ENCODE data around the gene BGN. TPM values are rescaled to one million over a fixed set of nuclear protein-coding genes. Genes with fewer than 3 reads are reported as not detected.

Gene BGN
- total and polyA plus RNA-seq, 2 donors = 3.4 to 21.6 TPM

GRCh38 chrX:153449368-153450113, 45.2 kb upstream of the BGN start:
- WGBS = 97% methylated on average over 15 of the region's 15 CpGs
- Histone ChIP-seq H3K36me3 (ENCODE audit: control insufficient read depth in 2 of 2, insufficient read depth in 2 of 2, low read length in 1 of 2) (peaks cover 0 to 14% of the 10 kb centered on the region in 2 donors), H3K27me3 (ENCODE audit: control insufficient read depth in 2 of 2, insufficient read depth in 1 of 2, low read length in 1 of 2) (no peaks in the 10 kb centered on the region), H3K4me3 (ENCODE audit: low read length in 2 of 2) (no peak overlapping the region), H3K4me1 (ENCODE audit: control insufficient read depth in 2 of 2, insufficient read depth in 2 of 2, low read length in 2 of 2) (no peaks in the 10 kb centered on the region), H3K9me3 (ENCODE audit: control insufficient read depth in 2 of 2, insufficient read depth in 1 of 2, low read length in 1 of 2) (peaks cover 0 to 4% of the 10 kb centered on the region in 2 donors), H3K27ac (ENCODE audit: low read depth in 1 of 2, low read length in 1 of 2) (no peak overlapping the region)
- DNase-seq (ENCODE audit: low read depth in 6 of 9, low spot score in 9 of 9) = no peak

- Histone ChIP-seq H3K9me3 (ENCODE audit: control insufficient read depth in 2 of 2, insufficient read depth in 1 of 2, low read length in 1 of 2) (peaks cover 0 to under 1% of the 10 kb centered on the region in 2 donors), H3K27me3 (ENCODE audit: control insufficient read depth in 2 of 2, insufficient read depth in 1 of 2, low read length in 1 of 2) (no peaks in the 10 kb centered on the region), H3K4me1 (ENCODE audit: control insufficient read depth in 2 of 2, insufficient read depth in 2 of 2, low read length in 2 of 2) (no peaks in the 10 kb centered on the region), H3K27ac (ENCODE audit: low read depth in 1 of 2, low read length in 1 of 2) (no peak overlapping the region), H3K36me3 (ENCODE audit: control insufficient read depth in 2 of 2, insufficient read depth in 2 of 2, low read length in 1 of 2) (peaks cover 3 to 19% of the 10 kb centered on the region in 2 donors), H3K4me3 (ENCODE audit: low read length in 2 of 2) (no peak overlapping the region)
- 99% methylated on average over 26 of the region's 26 CpGs for WGBS
- no peak for DNase-seq (ENCODE audit: low read depth in 6 of 9, low spot score in 9 of 9)
These were observed 44.4 kb upstream of the BGN start for GRCh38 chrX:153450114-153450948.

GRCh38 chrX:153450949-153451277, 43.9 kb upstream of the BGN start:
- Histone ChIP-seq H3K9me3 (ENCODE audit: control insufficient read depth in 2 of 2, insufficient read depth in 1 of 2, low read length in 1 of 2) (no peaks in the 10 kb centered on the region), H3K4me1 (ENCODE audit: control insufficient read depth in 2 of 2, insufficient read depth in 2 of 2, low read length in 2 of 2) (no peaks in the 10 kb centered on the region), H3K36me3 (ENCODE audit: control insufficient read depth in 2 of 2, insufficient read depth in 2 of 2, low read length in 1 of 2) (peaks cover 3 to 25% of the 10 kb centered on the region in 2 donors), H3K4me3 (ENCODE audit: low read length in 2 of 2) (no peak overlapping the region), H3K27me3 (ENCODE audit: control insufficient read depth in 2 of 2, insufficient read depth in 1 of 2, low read length in 1 of 2) (no peaks in the 10 kb centered on the region), H3K27ac (ENCODE audit: low read depth in 1 of 2, low read length in 1 of 2) (no peak overlapping the region)
- no peak for DNase-seq (ENCODE audit: low read depth in 6 of 9, low spot score in 9 of 9)
- 97% methylated on average over 8 of the region's 8 CpGs for WGBS

GRCh38 chrX:153454901-153455550, 39.8 kb upstream of the BGN start:
- Histone ChIP-seq H3K27ac (ENCODE audit: low read depth in 1 of 2, low read length in 1 of 2) (no peak overlapping the region), H3K27me3 (ENCODE audit: control insufficient read depth in 2 of 2, insufficient read depth in 1 of 2, low read length in 1 of 2) (no peaks in the 10 kb centered on the region), H3K4me3 (ENCODE audit: low read length in 2 of 2) (no peak overlapping the region), H3K9me3 (ENCODE audit: control insufficient read depth in 2 of 2, insufficient read depth in 1 of 2, low read length in 1 of 2) (no peaks in the 10 kb centered on the region), H3K4me1 (ENCODE audit: control insufficient read depth in 2 of 2, insufficient read depth in 2 of 2, low read length in 2 of 2) (no peaks in the 10 kb centered on the region), H3K36me3 (ENCODE audit: control insufficient read depth in 2 of 2, insufficient read depth in 2 of 2, low read length in 1 of 2) (peaks cover 6 to 26% of the 10 kb centered on the region in 2 donors)
- no peak for DNase-seq (ENCODE audit: low read depth in 6 of 9, low spot score in 9 of 9)
- 98% methylated on average over 16 of the region's 16 CpGs for WGBS

GRCh38 chrX:153455571-153455970, 39.2 kb upstream of the BGN start:
- H3K9me3 ChIP-seq (ENCODE audit: control insufficient read depth in 2 of 2, insufficient read depth in 1 of 2, low read length in 1 of 2) = no peaks in the 10 kb centered on the region
- H3K4me3 ChIP-seq (ENCODE audit: low read length in 2 of 2) = no peak overlapping the region
- over 99% methylated on average over 16 of the region's 16 CpGs for WGBS
- H3K27ac ChIP-seq (ENCODE audit: low read depth in 1 of 2, low read length in 1 of 2) = no peak overlapping the region
- no peaks in the 10 kb centered on the region for H3K4me1 ChIP-seq (ENCODE audit: control insufficient read depth in 2 of 2, insufficient read depth in 2 of 2, low read length in 2 of 2)
- peaks cover 6 to 26% of the 10 kb centered on the region in 2 donors for H3K36me3 ChIP-seq (ENCODE audit: control insufficient read depth in 2 of 2, insufficient read depth in 2 of 2, low read length in 1 of 2)
- no peak for DNase-seq (ENCODE audit: low read depth in 6 of 9, low spot score in 9 of 9)
- no peaks in the 10 kb centered on the region for H3K27me3 ChIP-seq (ENCODE audit: control insufficient read depth in 2 of 2, insufficient read depth in 1 of 2, low read length in 1 of 2)

- 98% methylated on average over 12 of the region's 12 CpGs for WGBS
- H3K4me1 ChIP-seq (ENCODE audit: control insufficient read depth in 2 of 2, insufficient read depth in 2 of 2, low read length in 2 of 2) = no peaks in the 10 kb centered on the region
- DNase-seq (ENCODE audit: low read depth in 6 of 9, low spot score in 9 of 9) = no peak
- H3K36me3 ChIP-seq (ENCODE audit: control insufficient read depth in 2 of 2, insufficient read depth in 2 of 2, low read length in 1 of 2) = peaks cover 6 to 26% of the 10 kb centered on the region in 2 donors
- no peaks in the 10 kb centered on the region for H3K9me3 ChIP-seq (ENCODE audit: control insufficient read depth in 2 of 2, insufficient read depth in 1 of 2, low read length in 1 of 2)
- H3K27ac ChIP-seq (ENCODE audit: low read depth in 1 of 2, low read length in 1 of 2) = no peak overlapping the region
- no peaks in the 10 kb centered on the region for H3K27me3 ChIP-seq (ENCODE audit: control insufficient read depth in 2 of 2, insufficient read depth in 1 of 2, low read length in 1 of 2)
- no peak overlapping the region for H3K4me3 ChIP-seq (ENCODE audit: low read length in 2 of 2)
These were observed 38.6 kb upstream of the BGN start for GRCh38 chrX:153456161-153456560.

- DNase-seq (ENCODE audit: low read depth in 6 of 9, low spot score in 9 of 9) = no peak
- Histone ChIP-seq H3K4me3 (ENCODE audit: low read length in 2 of 2) (no peak overlapping the region), H3K27me3 (ENCODE audit: control insufficient read depth in 2 of 2, insufficient read depth in 1 of 2, low read length in 1 of 2) (no peaks in the 10 kb centered on the region), H3K4me1 (ENCODE audit: control insufficient read depth in 2 of 2, insufficient read depth in 2 of 2, low read length in 2 of 2) (no peaks in the 10 kb centered on the region), H3K9me3 (ENCODE audit: control insufficient read depth in 2 of 2, insufficient read depth in 1 of 2, low read length in 1 of 2) (no peaks in the 10 kb centered on the region), H3K27ac (ENCODE audit: low read depth in 1 of 2, low read length in 1 of 2) (no peak overlapping the region), H3K36me3 (ENCODE audit: control insufficient read depth in 2 of 2, insufficient read depth in 2 of 2, low read length in 1 of 2) (peaks cover 6 to 26% of the 10 kb centered on the region in 2 donors)
- 97% methylated on average over 9 of the region's 9 CpGs for WGBS
These were observed 38.1 kb upstream of the BGN start for GRCh38 chrX:153456704-153457103.

- no peaks in the 10 kb centered on the region for H3K9me3 ChIP-seq (ENCODE audit: control insufficient read depth in 2 of 2, insufficient read depth in 1 of 2, low read length in 1 of 2)
- peaks cover 6 to 28% of the 10 kb centered on the region in 2 donors for H3K36me3 ChIP-seq (ENCODE audit: control insufficient read depth in 2 of 2, insufficient read depth in 2 of 2, low read length in 1 of 2)
- WGBS = 97% methylated on average over 18 of the region's 18 CpGs
- H3K27ac ChIP-seq (ENCODE audit: low read depth in 1 of 2, low read length in 1 of 2) = no peak overlapping the region
- DNase-seq (ENCODE audit: low read depth in 6 of 9, low spot score in 9 of 9) = no peak
- no peak overlapping the region for H3K4me3 ChIP-seq (ENCODE audit: low read length in 2 of 2)
- no peaks in the 10 kb centered on the region for H3K4me1 ChIP-seq (ENCODE audit: control insufficient read depth in 2 of 2, insufficient read depth in 2 of 2, low read length in 2 of 2)
- H3K27me3 ChIP-seq (ENCODE audit: control insufficient read depth in 2 of 2, insufficient read depth in 1 of 2, low read length in 1 of 2) = no peaks in the 10 kb centered on the region
These were observed 37.5 kb upstream of the BGN start for GRCh38 chrX:153457136-153457825.
